B cell (primary cell): ENCODE data around the gene LGALS7. TPM values are rescaled to one million over a fixed set of nuclear protein-coding genes. Genes with fewer than 3 reads are reported as not detected.

Source experiments
- ATAC-seq: fragments of 200-7000 bp; cut with Tn5 transposase; one replicate; pipeline ENCODE4 v1.10.0; 2021; ENCODE audit warnings: low read depth, mild to moderate bottlenecking, moderate number of reproducible peaks, moderate library complexity
- CTCF ChIA-PET: fragments of 350-600 bp; sonication (Branson Sonifier 250); formaldehyde crosslinking; loops from one replicate; lab custom pipeline; 2021; ENCODE audit warnings: antibody characterized with exemption, inconsistent platforms; lab: Charles Lee
- POLR2A ChIA-PET: fragments of 350-600 bp; sonication (Branson Sonifier 250); formaldehyde crosslinking; loops from one replicate; lab custom pipeline; 2021; ENCODE audit warnings: antibody characterized with exemption; lab: Charles Lee
- DNase-seq: peaks from one replicate; pipeline ENCODE4 v3.0.0; 2013
- H2AFZ ChIP-seq: 2 replicates; pipeline ENCODE4 v1.6.1; 2012; ENCODE audit warnings: mild to moderate bottlenecking, low read depth, low read length; ENCODE audit not compliant: insufficient read depth, poor library complexity, severe bottlenecking
- H3K27ac ChIP-seq, 2 donors: 1 replicate in 1 of 2; 2 replicates in 1 of 2; pipeline ENCODE4 v1.5.1; 2012 to 2013; ENCODE audit warnings: low read length in 2 of 2, mild to moderate bottlenecking in 2 of 2, moderate library complexity in 1 of 2
- H3K27me3 ChIP-seq, 4 experiments: fragments of 200-600 bp in 1 of 4; sonication (generic) in 1 of 4; replicated peaks in 1 of 4; 1 replicate in 2 of 4; 2 replicates in 2 of 4; pipeline versions ENCODE4 v1.6.1 to v1.7.0; 2013 to 2016; ENCODE audit warnings: low read length in 3 of 4, mild to moderate bottlenecking in 2 of 4, mixed read lengths in 1 of 4, moderate library complexity in 1 of 4; ENCODE audit not compliant: insufficient read depth in 4 of 4, control insufficient read depth in 3 of 4; ENCODE audit errors: control extremely low read depth in 1 of 4
- H3K36me3 ChIP-seq, 2 experiments: replicated peaks in 1 of 2; 1 replicate in 1 of 2; 2 replicates in 1 of 2; pipeline versions ENCODE4 v1.6.1 to v1.7.1; 2013; ENCODE audit warnings: low read length in 1 of 2; ENCODE audit not compliant: insufficient read depth in 2 of 2, control insufficient read depth in 1 of 2; ENCODE audit errors: control extremely low read depth in 1 of 2, extremely low read depth in 1 of 2
- H3K4me1 ChIP-seq, 2 donors: fragments of 200-600 bp in 1 of 2; sonication (generic) in 1 of 2; 1 replicate in 1 of 2; 2 replicates in 1 of 2; pipeline versions ENCODE4 v1.5.1 to v1.6.1; 2013 to 2017; ENCODE audit warnings: low read length in 2 of 2; ENCODE audit not compliant: control insufficient read depth in 2 of 2, insufficient read depth in 2 of 2
- H3K4me2 ChIP-seq: replicated peaks from 2 replicates; pipeline ENCODE3; 2012; ENCODE audit warnings: mild to moderate bottlenecking, low read depth, low read length; ENCODE audit not compliant: poor library complexity, severe bottlenecking
- H3K4me3 ChIP-seq, 5 experiments: fragments of 200-600 bp in 1 of 5; sonication (generic) in 1 of 5; 1 replicate in 3 of 5; 2 replicates in 2 of 5; pipeline versions ENCODE4 v1.5.1 to v1.7.0; 2011 to 2016; ENCODE audit warnings: low read length in 4 of 5, mild to moderate bottlenecking in 4 of 5, low read depth in 2 of 5, control low read depth in 1 of 5, moderate library complexity in 1 of 5; ENCODE audit not compliant: insufficient read depth in 1 of 5; ENCODE audit errors: control extremely low read depth in 1 of 5, extremely low read depth in 1 of 5
- H3K79me2 ChIP-seq: fragments of 200-600 bp; sonication (generic); one replicate; pipeline ENCODE4 v1.6.0; 2016; ENCODE audit warnings: low read length; ENCODE audit not compliant: control insufficient read depth, insufficient read depth
- H3K9ac ChIP-seq: fragments of 200-600 bp; sonication (generic); 2 replicates; pipeline ENCODE4 v1.6.1; 2017; ENCODE audit warnings: mild to moderate bottlenecking, low read length, moderate library complexity
- H3K9me3 ChIP-seq, 3 donors: one replicate each; pipeline versions ENCODE4 v1.6.1 to v1.7.1; 2013; ENCODE audit warnings: low read length in 2 of 3; ENCODE audit not compliant: control insufficient read depth in 2 of 3, insufficient read depth in 1 of 3; ENCODE audit errors: control extremely low read depth in 1 of 3
- H4K20me1 ChIP-seq: 2 replicates; pipeline ENCODE4 v1.6.0; 2012; ENCODE audit warnings: mild to moderate bottlenecking, low read length; ENCODE audit not compliant: insufficient read depth, control insufficient read depth, poor library complexity, severe bottlenecking
- H3K27ac Mint-ChIP-seq: one replicate; pipeline ENCODE4 v1.8.0; 2021; ENCODE audit warnings: mixed read lengths
- H3K27me3 Mint-ChIP-seq: one replicate; pipeline ENCODE4 v1.8.0; 2021; ENCODE audit warnings: mixed read lengths
- H3K4me1 Mint-ChIP-seq: one replicate; pipeline ENCODE4 v1.8.0; 2021; ENCODE audit warnings: mixed read lengths
- H3K4me3 Mint-ChIP-seq: one replicate; pipeline ENCODE4 v1.8.0; 2021; ENCODE audit warnings: mixed read lengths
- H3K9me3 Mint-ChIP-seq: one replicate; pipeline ENCODE4 v1.8.0; 2022; ENCODE audit warnings: mixed read lengths; ENCODE audit not compliant: insufficient read depth
- EZH2 ChIP-seq: IDR thresholded peaks from 2 replicates; pipeline ENCODE4 v1.6.1; 2012; ENCODE audit warnings: borderline replicate concordance, low read depth, mild to moderate bottlenecking, moderate library complexity, low read length; ENCODE audit not compliant: insufficient read depth, poor library complexity, severe bottlenecking
- WGBS: methylation state at CpG from one replicate; pipeline ENCODE4 v1.1.5; 2013; ENCODE audit warnings: missing lambda C conversion rate; ENCODE audit not compliant: insufficient coverage; 5-methylcytosine and 5-hydroxymethylcytosine counted together
- intact Hi-C: fragments of 100-400 bp; cut with micrococcal nuclease; formaldehyde crosslinking; loops from one replicate; pipeline ENCODE4 v1.10.0; 2022
- polyA plus RNA-seq: library from polyadenylated mRNA; depleted of rRNA; stranded (reverse); fragments of >200 nt; gene quantifications from 2 replicates; pipeline ENCODE4 v1.2.3, GENCODE V29; 2012
- total RNA-seq, 2 donors: library from RNA; stranded (reverse); fragments of 120-200 nt in 1 of 2; gene quantifications; 1 replicate in 1 of 2; 2 replicates in 1 of 2; pipeline versions ENCODE4 v1.2.3 to v1.2.4, GENCODE V29; 2013 to 2022
- TF ChIP-seq, protein P1 (sequence below): fragments of 200-600 bp; IDR thresholded peaks from one replicate; pipeline ENCODE4 v1.8.0; 2022; ENCODE audit warnings: antibody characterized with exemption, mild to moderate bottlenecking

Gene LGALS7
- total and polyA plus RNA-seq, 2 donors (not counting 1 experiment from before 2014, with no cell fraction given): not detected

GRCh38 chr19:38739440-38740256 lies 33.7 kb downstream of the LGALS7 start:
- Mint-ChIP-seq H3K9me3 (no peaks in the 10 kb centered on the region), H3K4me1 (peaks cover 26% of the 10 kb centered on the region), H3K4me3 (no peak overlapping the region), H3K27ac (no peak overlapping the region), H3K27me3 (no peaks in the 10 kb centered on the region)
- peaks cover 0 to 8% (median 0%) of the 10 kb centered on the region in 3 donors for H3K9me3 ChIP-seq
- WGBS: 83% methylated on average over 14 of the region's 16 CpGs
- no peaks in the 10 kb centered on the region for H3K36me3 ChIP-seq
- H3K79me2 ChIP-seq: peaks cover 7% of the 10 kb centered on the region
- H4K20me1 ChIP-seq: no peaks in the 10 kb centered on the region
- ATAC-seq (no peak), DNase-seq (peak; percentile 16)
- POLR2A ChIA-PET: no interaction called here
- no peaks in the 10 kb centered on the region for H3K27me3 ChIP-seq
- no peak overlapping the region for H3K27ac ChIP-seq
- CTCF ChIA-PET: interaction anchor here (0.7 to 1.0 kb wide), 3 partner anchors 10 to 350 kb away, joined by 3 to 4 read pairs (median 3); no protein-coding TSS in a partner anchor
- H2AFZ ChIP-seq: no peak overlapping the region
- intact Hi-C loops: loop anchor here (10.0 kb wide), 2 partner anchors 55 to 95 kb away; partner anchors contain the start of gene ACTN4
- H3K4me3 ChIP-seq: no peak overlapping the region
- TF ChIP-seq, protein P1, sequence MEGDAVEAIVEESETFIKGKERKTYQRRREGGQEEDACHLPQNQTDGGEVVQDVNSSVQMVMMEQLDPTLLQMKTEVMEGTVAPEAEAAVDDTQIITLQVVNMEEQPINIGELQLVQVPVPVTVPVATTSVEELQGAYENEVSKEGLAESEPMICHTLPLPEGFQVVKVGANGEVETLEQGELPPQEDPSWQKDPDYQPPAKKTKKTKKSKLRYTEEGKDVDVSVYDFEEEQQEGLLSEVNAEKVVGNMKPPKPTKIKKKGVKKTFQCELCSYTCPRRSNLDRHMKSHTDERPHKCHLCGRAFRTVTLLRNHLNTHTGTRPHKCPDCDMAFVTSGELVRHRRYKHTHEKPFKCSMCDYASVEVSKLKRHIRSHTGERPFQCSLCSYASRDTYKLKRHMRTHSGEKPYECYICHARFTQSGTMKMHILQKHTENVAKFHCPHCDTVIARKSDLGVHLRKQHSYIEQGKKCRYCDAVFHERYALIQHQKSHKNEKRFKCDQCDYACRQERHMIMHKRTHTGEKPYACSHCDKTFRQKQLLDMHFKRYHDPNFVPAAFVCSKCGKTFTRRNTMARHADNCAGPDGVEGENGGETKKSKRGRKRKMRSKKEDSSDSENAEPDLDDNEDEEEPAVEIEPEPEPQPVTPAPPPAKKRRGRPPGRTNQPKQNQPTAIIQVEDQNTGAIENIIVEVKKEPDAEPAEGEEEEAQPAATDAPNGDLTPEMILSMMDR: no peak
- TF ChIP-seq EZH2: no peak
- H3K4me2 ChIP-seq: peak overlapping the region; percentile 7
- H3K9ac ChIP-seq: no peak overlapping the region
- peaks cover 16 to 30% of the 10 kb centered on the region in 2 donors for H3K4me1 ChIP-seq
